GM19438 (cell line): Measurements from ENCODE around the gene MEIS2.

ENCODE experiments used
- ATAC-seq: cut with Tn5 transposase; IDR thresholded peaks from one replicate; pipeline ENCODE4 v1.9.1; 2021; ENCODE audit warnings: low read depth; ENCODE audit not compliant: unreplicated experiment

Gene MEIS2

DNA sequence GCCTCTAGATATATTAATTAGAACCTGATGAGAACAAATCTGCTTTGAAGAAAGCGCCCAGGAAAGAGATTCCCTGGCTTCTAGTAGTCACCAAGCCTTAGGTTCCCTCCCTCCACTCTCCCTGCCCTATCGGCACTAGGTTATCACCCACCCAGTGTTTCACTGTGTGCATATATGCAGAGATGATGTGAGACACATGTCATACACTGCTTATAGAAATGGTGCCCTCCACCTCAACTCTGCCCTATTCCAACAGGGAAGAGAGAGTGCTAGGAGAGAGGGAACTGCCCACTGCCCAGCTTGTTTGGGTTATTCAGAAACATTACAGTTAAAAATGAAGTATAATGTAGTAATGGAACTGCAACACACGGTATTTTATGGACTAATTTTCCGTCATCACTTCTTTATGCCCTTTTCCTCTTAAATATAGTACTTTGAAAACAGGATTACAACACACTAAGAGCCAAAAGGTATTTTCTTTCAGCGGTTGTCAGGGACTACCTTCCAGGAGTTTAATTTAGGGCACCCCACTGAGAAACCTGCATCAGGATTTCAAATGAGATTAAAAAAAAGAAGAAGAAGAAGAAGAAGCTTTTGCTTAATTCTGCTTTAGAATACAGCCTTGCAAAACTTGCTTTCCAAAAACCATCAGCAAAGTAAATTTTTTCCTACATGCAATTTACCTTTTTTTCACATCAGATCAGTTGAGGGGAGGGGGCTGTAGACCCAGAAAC, 55.3 kb downstream of the MEIS2 start:
- ATAC-seq, result no peak

DNA sequence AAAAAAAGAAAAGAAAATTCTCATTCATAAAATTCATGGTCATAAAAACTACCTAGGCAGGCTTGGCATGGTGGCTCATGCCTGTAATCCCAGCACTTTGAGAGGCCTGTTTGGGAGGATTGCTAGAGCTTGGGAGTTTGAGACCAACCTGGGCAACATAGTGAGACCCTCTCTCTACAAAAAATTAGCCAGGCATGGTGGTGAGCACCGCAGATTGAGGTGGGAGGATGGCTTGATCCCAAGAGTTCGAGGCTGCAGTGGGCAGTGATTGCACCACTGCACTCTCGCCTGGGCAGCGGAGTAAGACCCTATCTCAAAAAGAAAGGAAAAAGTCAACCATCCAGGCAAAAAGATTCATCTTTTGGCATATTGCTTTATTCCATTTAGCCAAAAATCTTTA, 58.5 kb downstream of the MEIS2 start:
- ATAC-seq, result no peak

DNA sequence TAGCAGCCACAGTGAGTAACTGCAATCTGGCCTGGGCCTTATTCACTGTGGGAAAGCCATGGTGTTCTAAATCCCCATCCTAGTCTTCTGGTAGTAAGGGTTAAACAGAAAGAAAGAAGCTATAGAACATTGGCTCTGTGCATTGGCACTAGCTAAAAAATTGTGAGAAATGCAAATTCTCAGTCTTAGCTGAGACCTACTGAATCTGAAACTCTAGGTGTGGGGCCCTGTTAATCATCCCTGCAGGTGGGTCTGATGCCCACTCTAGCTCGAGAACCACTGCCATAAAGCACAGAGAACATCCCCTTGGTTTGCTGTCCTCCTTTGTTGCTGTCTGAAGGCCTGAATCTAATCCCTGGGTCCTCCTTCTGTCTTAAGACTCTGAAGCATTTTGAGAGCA, 59.3 kb downstream of the MEIS2 start:
- ATAC-seq, result no peak

DNA sequence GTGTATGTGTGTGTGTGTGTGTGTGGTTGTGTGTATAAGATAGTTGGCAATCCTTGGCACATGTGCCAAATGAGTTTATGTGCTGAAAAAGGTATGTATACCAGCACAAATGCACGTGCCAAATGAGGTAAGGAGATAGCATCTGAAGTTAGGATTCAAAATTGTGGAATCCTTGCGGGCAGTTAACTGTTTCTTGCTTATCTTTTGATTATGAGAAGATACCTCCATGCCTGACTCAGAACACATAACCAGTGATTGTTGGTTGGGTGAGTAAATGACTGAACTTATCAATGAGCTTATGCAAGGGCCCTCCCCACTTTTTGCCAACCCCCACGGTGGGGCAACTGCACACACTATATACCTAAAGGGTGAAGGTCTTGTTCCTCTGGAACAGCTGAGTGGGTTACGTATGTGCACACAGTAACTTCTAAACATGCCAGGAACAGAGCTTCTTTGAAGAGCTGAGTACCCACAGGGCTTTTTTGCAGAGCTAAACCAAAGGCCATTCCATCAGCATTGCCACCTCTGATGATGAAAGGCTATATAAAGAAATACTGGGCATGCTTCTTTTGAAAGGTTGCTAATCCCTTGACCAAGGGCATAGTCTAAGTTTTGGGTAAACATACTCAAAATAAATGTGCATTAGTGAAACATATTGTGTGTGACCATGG, 60.1 kb downstream of the MEIS2 start:
- no peak for ATAC-seq

DNA sequence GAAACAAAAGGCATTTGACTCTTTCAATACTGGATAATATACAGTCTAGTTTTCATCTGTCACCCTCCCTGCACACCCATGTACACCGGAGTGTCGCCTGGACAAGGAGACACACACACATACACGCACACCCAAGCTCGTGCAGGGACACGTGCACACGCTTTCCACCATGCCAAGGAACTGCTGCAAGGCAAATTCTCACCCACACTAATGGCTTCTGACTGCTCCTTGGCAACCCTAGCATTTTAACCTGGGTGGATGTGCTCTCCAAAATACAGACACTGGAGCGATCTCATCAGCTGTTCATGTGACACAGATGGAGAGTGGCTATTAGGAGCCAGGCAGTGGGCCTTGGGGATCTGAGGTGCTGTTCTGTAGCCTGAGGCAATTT, 61.6 kb downstream of the MEIS2 start:
- ATAC-seq, result no peak

DNA sequence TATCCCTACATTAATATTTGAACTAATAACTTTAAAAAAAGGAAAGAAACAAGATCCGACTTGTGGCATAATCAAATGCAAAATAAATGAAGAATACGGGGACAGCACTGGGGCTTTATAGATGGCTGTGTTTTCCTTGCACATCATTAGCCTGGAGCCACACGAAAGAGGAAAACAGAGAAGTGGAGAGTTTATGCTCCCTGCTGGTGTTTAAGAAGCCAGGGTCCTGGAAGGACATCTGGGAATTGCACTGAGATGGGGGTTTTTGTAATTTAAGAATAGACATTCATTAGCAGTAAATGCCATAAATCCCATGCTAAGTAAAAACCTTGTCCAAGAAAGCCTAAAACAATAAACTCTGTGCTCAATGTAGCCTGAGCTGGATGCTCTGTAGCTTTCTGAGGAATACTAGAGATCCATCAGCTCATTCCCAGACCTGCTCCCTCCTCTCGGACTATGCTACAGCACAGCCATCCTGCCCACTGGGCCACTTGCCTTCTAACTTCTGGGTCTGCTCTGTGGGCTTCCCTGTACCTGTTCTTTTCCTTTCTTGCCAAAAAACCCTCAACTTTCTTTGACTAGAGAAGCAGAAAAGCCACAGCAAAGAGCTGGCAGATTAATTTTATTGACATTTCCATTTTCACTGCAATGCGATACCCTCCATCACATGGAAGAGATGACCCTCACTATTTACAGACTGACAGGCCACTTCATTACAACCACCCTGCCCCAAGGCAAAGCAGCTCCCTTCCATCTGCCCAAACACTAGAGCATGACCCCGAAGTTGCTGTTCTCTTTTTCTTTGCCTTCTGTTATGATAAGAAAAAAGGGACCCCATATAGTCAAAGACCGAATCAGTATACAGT, 62.3 kb downstream of the MEIS2 start:
- no peak for ATAC-seq

DNA sequence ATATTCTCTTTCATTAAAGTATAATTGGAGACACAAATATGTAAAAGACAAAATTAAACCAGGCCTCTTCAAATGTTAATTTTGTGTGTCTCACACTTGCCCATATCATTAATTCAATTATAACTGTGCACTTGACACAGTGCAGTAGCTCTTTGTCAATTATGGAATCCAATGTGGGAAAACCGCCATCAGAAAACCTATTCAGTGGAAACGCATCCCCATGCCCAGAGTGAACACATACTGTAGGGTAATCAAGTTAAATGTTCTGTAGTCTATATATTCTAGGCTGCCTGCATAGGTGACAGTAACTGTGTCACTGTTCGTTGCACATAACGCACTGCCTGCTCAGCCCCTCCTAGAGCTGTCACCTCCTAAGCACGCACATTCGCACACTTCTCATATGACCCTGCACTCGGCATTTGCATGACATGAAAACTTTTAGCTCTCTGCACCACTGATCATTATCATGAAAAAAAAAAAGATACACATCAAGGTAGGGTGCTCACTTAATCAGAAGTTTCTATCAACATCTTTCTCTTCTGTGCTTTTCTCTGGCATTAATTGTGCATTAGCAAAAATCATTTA, 63.2 kb downstream of the MEIS2 start:
- ATAC-seq, result no peak

DNA sequence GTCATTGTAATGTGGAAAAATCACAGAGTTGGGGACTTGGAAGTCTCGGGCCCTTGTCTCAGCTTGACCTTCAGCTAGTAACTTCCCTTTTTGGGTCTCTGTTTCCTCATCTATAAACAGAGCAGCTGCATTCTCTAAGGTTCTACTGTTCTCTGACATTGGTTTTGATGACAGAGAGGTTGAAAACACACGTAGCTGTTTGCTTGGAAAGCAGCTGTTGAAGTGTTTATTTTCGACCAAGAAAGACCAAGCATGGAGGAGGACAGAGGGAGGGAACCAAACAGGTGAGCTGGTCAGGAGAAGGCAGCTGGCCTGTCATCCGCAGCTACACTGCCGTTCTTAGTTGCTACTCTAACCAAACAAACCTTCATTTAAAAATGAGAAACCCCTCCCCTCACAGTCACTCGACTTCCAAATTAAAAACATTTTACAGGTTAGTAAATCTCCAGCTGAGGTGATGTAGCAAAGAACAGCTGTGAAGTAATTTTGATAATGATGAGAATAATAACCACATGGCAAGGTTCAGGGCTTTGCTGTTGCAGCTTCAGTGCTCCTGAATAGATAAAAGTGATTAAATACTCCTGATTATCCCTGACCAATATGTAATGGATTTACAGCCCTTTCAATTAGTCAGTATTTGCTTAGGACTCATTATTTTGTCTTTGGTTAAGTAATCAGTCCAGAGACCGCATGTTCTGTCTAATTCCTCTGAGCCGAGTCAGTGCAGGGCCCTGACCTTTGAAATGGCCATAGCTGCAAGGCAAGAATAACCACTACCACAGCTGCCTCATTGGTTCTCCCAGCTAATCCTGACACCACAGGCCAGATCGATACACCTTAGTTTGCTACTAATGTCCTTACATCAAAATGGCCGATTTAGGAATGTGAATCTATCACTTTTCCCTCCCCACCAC, 65.3 kb downstream of the MEIS2 start:
- ATAC-seq, result no peak

DNA sequence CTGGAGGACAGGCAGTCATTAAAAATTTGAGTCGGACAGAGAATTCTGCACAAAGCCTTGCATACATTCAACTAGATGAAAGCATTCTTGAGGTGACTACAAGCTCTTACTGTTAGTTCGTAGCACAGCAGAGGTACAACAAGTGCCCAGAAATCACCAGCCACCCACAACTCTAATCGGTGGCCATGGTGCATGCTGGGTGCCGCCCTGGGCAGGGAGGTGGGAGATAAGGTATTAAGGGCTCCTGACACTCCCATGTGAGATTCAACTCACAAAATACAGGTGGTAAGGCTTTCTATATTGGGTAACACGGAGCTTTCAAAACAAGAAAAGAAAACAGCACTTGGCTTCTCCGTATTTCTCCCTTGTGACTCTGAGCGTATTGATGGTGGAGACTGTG, 66.0 kb downstream of the MEIS2 start:
- no peak for ATAC-seq

DNA sequence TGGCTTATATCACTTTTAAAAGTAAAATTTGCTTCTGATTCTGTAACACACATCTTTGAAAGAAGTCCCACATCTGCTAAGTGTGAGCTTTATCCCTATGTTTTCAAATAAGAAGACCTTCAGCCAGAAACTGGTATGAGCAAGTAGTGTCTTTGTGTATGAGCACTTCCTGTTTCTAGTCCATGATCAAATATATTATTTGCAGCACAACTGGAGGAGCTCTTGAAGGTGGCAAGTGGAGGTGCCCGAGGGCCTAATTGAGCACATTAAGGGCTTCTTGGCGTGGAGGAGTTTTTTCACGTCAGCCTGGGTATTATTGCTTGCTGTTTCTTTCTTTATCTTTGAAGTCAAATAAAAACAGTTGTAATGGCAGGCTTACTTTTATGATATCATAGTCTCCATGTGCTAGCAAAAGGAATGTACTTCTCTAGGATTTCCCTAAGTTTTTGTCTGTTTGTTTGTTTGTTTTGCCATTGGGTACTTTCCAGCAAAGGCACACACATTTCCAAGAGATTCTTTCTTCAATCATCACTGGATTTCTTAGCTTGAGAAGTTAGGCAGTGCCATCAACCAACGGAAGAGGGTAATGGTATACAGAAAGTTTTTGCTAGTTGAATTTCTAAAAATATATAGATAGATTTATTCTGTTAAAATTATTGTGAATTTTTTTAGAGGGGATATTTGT, 68.1 kb downstream of the MEIS2 start:
- ATAC-seq, result no peak

DNA sequence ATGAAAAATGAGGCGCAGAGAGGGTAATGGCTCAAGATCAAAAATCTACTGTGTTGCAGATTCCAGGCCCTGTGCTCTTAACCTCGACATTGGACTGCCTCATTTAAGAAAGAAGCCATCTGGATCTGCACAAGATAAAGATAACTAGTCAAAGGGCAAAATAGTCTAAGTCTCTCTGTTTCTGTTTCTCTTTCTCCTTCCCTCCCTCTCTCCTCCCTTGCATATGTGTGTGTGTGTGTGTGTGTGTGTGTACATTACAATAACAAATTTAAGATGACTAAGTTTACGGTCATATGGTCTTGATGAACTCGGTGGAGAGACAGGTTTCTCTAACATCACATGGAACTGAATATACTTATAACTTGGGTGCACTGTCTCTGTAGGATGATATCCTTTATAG, 69.2 kb downstream of the MEIS2 start:
- no peak for ATAC-seq

DNA sequence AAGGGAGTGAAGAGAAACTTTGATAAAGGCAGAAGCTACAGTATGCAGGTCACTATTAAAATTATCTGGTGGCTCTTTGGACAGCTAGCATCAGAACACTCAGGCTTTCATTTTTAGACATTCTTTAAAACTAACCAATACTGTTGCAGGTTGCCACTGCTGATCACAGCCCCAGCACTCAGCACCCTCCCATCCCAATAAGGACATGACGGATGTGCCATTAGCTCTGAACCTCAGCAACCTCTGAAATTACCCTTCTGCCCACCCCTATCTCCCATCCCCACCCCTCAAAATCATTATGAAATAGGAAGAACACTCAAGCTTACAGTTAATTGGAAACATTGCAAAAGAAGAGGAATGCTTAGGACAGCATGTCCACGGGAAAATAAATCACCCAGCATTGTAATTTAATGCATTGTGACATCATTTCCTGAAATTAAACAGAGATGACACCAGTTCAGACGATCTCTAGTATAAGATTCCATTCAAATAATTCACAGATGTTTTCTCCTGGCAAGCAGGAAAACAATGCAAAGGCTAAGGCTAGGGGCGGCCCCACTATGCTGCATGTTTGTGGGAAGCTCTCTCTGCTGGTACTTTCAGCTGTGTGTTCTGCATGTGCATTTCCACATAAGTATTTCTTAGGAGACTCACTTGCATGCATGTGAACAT, 71.6 kb downstream of the MEIS2 start:
- no peak for ATAC-seq

DNA sequence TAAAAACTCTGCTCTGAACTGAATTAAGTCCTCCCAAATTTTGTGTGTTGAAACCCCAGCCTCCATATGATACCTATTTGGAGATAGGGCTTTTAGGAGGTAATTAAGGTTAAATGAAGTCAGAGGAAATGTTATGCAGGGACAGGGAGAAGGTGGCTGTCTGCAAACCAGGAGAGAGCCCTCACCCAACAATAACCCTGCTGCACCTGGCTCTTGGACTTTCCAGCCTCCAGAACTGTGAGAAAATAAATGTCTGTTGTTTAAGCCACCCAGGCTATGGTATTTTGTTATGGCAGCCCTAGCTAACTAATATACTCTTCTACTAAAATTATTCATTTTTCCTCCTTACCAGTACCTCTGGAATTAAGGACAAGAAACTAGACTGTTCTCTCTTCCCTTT, 79.5 kb downstream of the MEIS2 start:
- no peak for ATAC-seq

DNA sequence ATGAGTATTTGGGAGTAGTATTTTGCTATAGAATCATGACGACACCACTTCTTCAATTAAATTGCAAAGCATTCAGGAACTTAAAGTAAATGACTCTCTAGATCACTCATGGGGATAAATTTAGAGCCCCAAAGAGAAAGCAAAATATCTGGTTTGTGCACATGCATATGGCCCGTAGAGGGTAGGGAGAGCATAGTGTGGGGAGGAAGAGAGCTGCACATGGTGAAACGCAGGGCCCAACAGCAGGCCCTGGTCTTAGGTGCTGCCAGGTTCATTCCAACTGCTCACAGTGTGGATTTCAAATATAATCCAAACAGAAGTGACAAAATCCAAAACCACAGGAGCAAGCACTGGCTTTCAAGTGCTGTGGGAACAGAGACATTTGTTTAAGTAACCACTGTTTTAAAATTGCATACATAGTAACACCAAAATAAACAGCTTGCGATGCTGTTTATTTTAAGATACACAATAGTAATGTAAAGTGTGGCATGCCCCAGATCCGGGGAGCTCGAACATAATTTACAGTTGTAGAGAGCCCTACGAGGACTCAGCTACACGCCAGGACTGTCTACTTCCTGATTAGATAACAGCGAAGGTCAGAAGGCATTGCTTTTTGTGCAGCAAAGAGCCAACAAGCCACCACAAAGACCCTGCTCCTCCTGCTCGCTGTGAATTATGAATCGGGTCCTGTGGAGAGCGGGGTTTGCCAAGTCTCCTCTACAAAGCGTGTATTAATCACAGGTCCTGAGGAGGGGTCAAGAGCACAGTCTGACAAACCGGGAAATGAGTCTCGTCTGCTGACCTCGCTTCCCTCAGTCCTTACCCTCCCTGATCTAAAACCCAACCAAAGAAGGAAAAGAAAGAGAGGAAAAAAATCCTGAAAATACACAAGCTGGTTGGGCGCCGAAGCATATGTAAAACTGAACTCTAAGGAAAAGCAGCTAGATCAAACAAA, 80.6 kb downstream of the MEIS2 start:
- no peak for ATAC-seq

DNA sequence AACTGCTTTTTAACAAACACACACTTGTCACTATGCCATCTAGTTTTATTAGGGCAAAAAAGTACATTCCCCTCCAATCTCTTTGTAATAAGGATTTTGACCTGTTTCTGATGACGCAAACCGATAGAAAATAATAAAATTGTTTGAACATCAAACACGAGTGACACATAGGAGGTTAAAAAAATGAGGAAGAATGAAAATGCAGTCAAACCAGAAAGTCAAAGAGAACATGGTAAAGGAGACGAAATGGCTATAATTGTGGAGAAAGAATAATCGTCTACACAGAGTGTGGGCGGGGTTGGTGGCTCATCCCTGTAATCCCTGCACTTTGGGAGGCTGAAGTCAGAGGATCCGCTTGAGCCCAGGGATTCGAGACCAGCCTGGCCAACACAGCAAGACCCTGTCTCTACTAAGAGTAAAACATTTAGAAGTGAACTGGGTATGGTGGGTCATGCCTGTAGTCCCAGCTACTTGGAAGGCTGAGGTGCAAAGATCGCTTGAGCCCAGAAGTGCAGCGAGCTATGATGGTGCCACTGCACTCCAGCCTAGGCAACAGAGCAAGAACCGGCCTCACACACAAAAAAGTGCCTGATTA, 83.2 kb downstream of the MEIS2 start:
- ATAC-seq, result no peak

DNA sequence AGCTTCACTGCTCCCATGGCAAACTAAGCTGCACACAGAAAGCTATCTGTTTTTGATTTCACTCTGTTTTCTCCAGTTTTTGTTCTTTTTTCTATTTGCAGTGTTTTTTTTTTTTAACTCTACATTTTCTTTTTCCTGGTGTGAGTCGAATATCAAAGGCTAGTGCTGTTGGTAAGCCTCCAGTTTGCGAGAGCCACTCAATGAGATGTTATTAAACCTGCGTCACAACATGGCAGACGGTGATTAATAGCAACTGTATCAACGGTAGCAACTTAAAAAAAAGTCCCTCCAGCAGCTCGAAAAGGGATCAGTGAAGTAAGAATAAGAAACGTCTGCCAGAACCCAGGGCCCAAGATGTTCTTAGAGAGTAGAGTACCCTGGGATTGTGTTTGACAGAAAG, 84.1 kb downstream of the MEIS2 start:
- ATAC-seq, result no peak

DNA sequence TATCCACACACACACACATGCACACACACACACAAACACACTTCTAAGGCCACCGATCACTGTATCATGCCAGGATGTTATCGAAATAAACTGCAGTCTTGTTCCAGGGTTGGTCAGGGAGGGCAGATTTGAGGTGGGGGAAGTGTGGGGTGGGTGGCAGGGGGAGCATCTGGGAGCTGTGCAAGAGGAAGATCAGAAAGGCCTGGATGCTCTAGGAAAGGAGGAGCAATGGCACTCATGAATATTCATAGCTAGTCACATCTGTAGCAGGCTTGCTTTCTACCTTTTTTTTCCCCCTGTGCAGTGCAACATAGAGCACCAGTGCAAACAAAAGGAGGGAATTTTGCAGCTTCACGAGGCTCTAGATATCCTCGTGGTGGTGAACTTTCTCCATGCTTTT, 84.9 kb downstream of the MEIS2 start:
- no peak for ATAC-seq

DNA sequence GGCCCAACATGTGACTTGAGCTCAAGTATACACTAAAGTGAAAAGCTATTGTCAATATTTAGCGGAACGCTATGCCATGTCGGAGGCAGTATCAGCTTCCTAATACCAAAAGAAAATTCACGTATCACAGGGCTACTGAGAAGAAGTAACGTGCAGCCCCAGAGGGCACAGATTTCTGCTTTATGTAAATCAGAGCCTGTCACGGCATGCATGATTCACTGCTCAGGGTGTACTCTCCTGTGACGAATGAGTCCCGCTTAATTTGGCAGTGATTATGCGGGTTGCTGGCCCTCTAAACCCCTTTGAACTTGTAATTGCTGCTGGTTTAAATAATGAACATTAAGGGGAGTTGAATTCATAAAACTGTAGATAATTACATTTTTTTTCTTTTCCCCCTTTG, 85.3 kb downstream of the MEIS2 start:
- ATAC-seq, result no peak
